SK-N-MC (cell line): ENCODE results near the gene BEND7.

Experiments
- DNase-seq: peaks from one replicate; pipeline ENCODE4 v3.0.0-alpha.2; 2011; ENCODE audit warnings: low read depth, low spot score
- H3K27ac ChIP-seq: fragments of 200-600 bp; sonication (generic); 2 replicates; pipeline ENCODE4 v1.5.1; 2016; ENCODE audit warnings: mixed run types
- H3K36me3 ChIP-seq: fragments of 200-600 bp; sonication (generic); 2 replicates; pipeline ENCODE4 v1.6.1; 2017; ENCODE audit warnings: antibody characterized with exemption, low read length, mixed read lengths; ENCODE audit not compliant: insufficient read depth
- H3K4me3 ChIP-seq: fragments of 200-600 bp; sonication (generic); 2 replicates; pipeline ENCODE4 v1.5.1; 2016
- H3K9ac ChIP-seq: fragments of 200-600 bp; sonication (generic); 2 replicates; pipeline ENCODE4 v1.8.0; 2017; ENCODE audit warnings: mixed run types, mixed read lengths; ENCODE audit not compliant: insufficient read length
- H3K9me3 ChIP-seq: fragments of 200-600 bp; sonication (generic); 2 replicates; pipeline ENCODE4 v1.6.1; 2017; ENCODE audit warnings: low read depth, mild to moderate bottlenecking, antibody characterized with exemption, low read length, moderate library complexity, mixed read lengths
- EZH2 ChIP-seq: fragments of 200-600 bp; sonication (generic); IDR thresholded peaks from one replicate; pipeline ENCODE4 v1.6.1; 2017; ENCODE audit warnings: antibody characterized with exemption
- FOXP2 ChIP-seq: optimal IDR thresholded peaks from 2 replicates; pipeline ENCODE3; 2011; ENCODE audit warnings: mild to moderate bottlenecking, moderate library complexity; ENCODE audit not compliant: insufficient read depth; ENCODE audit errors: extremely low read length, control extremely low read depth
- POLR2AphosphoS5 ChIP-seq: IDR thresholded peaks from 2 replicates; pipeline ENCODE4 v1.6.1; 2012; ENCODE audit warnings: mild to moderate bottlenecking, low read depth, low read length, borderline replicate concordance

Gene BEND7

DNA sequence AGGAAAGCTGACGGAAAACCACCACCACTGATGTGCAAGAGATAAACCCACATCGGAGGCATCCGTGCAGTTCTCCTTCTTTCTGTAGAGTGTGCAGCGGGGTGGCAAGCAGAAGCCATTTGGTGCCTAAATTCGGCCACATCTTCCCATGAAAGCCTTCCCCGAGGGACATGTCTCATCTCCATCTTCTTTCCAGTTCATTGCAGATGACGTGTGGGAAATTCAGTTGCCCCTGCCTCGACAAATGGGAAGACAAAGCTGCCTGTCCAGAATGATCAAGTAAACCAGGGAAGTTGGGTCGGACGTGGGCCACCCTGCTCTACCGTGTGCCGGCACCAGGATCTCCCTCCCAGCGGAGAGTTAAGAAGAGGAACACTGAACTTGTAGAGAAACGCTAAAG is 14.5 kb downstream of the BEND7 start:
- DNase-seq, result no peak
- H3K36me3 ChIP-seq, result no peaks in the 10 kb centered on the region
- no peak overlapping the region for H3K4me3 ChIP-seq
- TF ChIP-seq POLR2AphosphoS5 (no peak), FOXP2 (no peak)
- H3K27ac ChIP-seq, result no peak overlapping the region
- no peaks in the 10 kb centered on the region for H3K9me3 ChIP-seq
- no peak overlapping the region for H3K9ac ChIP-seq

DNA sequence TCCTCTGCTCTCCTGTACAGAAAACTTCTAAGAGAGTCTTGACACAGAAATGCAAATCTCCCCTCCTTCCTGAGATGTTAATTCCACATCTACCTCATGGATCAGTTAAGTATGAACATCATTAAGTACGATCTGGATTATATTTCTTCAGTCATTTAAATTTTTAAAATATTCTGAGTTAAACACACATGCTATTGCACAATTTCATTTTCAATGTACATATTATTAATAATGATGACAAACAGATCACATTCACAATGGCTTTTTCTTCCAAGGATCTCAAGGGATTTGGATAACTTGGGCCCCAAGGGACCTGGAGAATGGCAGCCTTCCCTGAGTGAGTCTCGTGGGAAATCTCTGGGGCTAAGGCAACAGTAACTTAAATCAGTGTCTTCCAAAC is 16.2 kb downstream of the BEND7 start:
- no peak for TF ChIP-seq EZH2
- TF ChIP-seq FOXP2, result no peak
- TF ChIP-seq POLR2AphosphoS5, result no peak; the same call in 1 of the 2 replicates
- H3K4me3 ChIP-seq, result peak overlapping the region; percentile 51
- H3K9me3 ChIP-seq, result no peaks in the 10 kb centered on the region
- H3K9ac ChIP-seq, result no peak overlapping the region
- no peaks in the 10 kb centered on the region for H3K36me3 ChIP-seq
- peak overlapping the region; percentile 79 for H3K27ac ChIP-seq
- DNase-seq, result peak; percentile 61

DNA sequence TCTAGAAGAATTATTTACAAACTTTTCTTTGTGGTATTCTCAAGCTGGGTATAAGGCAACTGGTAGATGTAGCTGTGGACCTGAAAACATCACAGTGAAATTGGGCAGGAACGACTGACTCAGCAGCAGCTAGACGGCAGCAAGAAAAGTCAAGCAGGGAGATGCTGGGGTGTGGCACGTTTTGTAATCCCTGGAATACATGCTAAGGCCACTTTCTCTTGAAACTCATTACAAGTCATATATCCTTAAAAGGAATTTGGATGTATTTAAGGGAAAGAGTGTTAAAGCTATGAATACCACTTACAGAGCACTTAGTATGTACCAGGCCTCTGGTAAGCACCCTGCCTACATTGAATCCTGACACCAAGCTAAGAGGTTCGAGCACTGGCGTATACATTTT is 17.4 kb downstream of the BEND7 start:
- Histone ChIP-seq H3K36me3 (no peaks in the 10 kb centered on the region), H3K9ac (no peak overlapping the region), H3K4me3 (no peak overlapping the region), H3K27ac (no peak overlapping the region), H3K9me3 (no peaks in the 10 kb centered on the region)
- TF ChIP-seq EZH2 (no peak), FOXP2 (no peak), POLR2AphosphoS5 (no peak)
- DNase-seq, result no peak

- no peak for DNase-seq
- Histone ChIP-seq H3K9ac (no peak overlapping the region), H3K27ac (no peak overlapping the region), H3K4me3 (no peak overlapping the region), H3K9me3 (no peaks in the 10 kb centered on the region), H3K36me3 (no peaks in the 10 kb centered on the region)
- no peak for TF ChIP-seq EZH2
- TF ChIP-seq FOXP2, result no peak
- no peak for TF ChIP-seq POLR2AphosphoS5
These were observed 23.6 kb downstream of the BEND7 start for GRCh38 chr10:13505052-13505680.

- DNase-seq, result no peak
- no peak for TF ChIP-seq POLR2AphosphoS5
- no peak for TF ChIP-seq EZH2
- TF ChIP-seq FOXP2, result no peak
- Histone ChIP-seq H3K9ac (no peak overlapping the region), H3K4me3 (no peak overlapping the region), H3K9me3 (no peaks in the 10 kb centered on the region), H3K36me3 (no peaks in the 10 kb centered on the region), H3K27ac (no peak overlapping the region)
These were observed 24.9 kb downstream of the BEND7 start for GRCh38 chr10:13503745-13504463.

DNA sequence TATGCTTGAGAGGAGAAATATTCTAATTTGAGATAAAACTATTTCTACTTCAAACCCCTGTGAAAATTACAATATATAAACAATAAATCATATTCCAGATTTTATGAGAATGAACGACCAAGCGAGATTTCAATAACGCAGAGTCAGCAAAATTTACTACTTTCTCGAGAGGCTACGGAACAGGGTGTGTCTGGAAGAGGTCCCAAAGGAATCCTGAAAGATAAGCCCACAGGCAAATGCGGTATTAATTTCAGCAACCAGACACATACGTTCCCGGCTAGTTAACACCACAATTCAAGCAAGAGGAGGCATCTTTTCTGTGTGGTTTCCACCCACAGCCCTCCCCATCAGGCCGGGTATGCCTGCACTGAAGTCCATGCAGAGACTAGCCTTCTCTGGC is 26.4 kb downstream of the BEND7 start:
- no peak for TF ChIP-seq EZH2
- peak; percentile 25; the same call in 1 of the 2 replicates for TF ChIP-seq POLR2AphosphoS5
- no peak for TF ChIP-seq FOXP2
- H3K27ac ChIP-seq, result peak overlapping the region; percentile 53; the same call in 1 of the 2 replicates
- H3K4me3 ChIP-seq, result peak overlapping the region; percentile 52
- no peak overlapping the region for H3K9ac ChIP-seq
- no peaks in the 10 kb centered on the region for H3K9me3 ChIP-seq
- H3K36me3 ChIP-seq, result no peaks in the 10 kb centered on the region
- DNase-seq, result peak; percentile 83

DNA sequence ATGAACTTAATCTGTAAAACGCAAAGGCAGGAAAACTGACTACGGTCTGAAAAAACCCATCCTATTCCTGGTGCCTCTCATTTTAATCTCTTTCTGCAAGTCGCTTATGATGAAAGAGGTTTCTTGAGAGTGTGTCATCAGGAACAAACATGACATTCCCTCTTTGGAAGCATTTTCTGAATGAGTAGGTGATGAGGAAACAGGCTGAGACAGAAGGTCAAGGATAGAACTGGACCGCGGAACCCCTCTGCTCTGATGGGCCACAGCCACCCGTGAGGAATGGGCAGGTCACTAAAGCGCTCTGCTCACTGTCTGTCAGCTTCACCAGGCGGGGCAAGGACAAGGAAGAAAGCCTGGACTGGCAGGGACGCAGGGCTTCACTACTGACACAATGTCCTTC is 28.6 kb downstream of the BEND7 start:
- no peak for DNase-seq
- Histone ChIP-seq H3K9me3 (no peaks in the 10 kb centered on the region), H3K27ac (no peak overlapping the region), H3K4me3 (no peak overlapping the region), H3K9ac (no peak overlapping the region), H3K36me3 (no peaks in the 10 kb centered on the region)
- no peak for TF ChIP-seq EZH2
- TF ChIP-seq POLR2AphosphoS5, result no peak
- TF ChIP-seq FOXP2, result no peak

- Histone ChIP-seq H3K36me3 (no peaks in the 10 kb centered on the region), H3K9ac (no peak overlapping the region), H3K27ac (no peak overlapping the region), H3K9me3 (no peaks in the 10 kb centered on the region), H3K4me3 (no peak overlapping the region)
- TF ChIP-seq FOXP2 (no peak), POLR2AphosphoS5 (no peak), EZH2 (no peak)
- no peak for DNase-seq
These were observed 29.7 kb downstream of the BEND7 start for GRCh38 chr10:13499150-13499549.

- no peak for DNase-seq
- Histone ChIP-seq H3K4me3 (no peak overlapping the region), H3K36me3 (no peaks in the 10 kb centered on the region), H3K9me3 (no peaks in the 10 kb centered on the region), H3K9ac (no peak overlapping the region), H3K27ac (no peak overlapping the region)
- TF ChIP-seq FOXP2 (no peak), POLR2AphosphoS5 (no peak), EZH2 (no peak)
These were observed 31.9 kb downstream of the BEND7 start for GRCh38 chr10:13496931-13497330.
